HepG2 (cell line): ENCODE data around the gene MROH2A. TPM values are rescaled to one million over a fixed set of nuclear protein-coding genes. Genes with fewer than 3 reads are reported as not detected.

Experiments used
- ATAC-seq: fragments of 200-7000 bp; cut with Tn5 transposase; 3 replicates; pipeline ENCODE4 v1.9.1; 2020; ENCODE audit warnings: mild to moderate bottlenecking, moderate library complexity
- BruUV-seq: library from RNA; stranded (reverse); fragments of 400-500 nt; replicated peaks from 2 replicates; lab custom pipeline; 2021; lab: Mats Ljungman, UMichigan
- CTCF ChIA-PET: fragments of 300-600 bp; formaldehyde crosslinking; extraction: SDS; loops from one replicate; lab custom pipeline; 2021; ENCODE audit warnings: low total read pairs, inconsistent platforms, low intra/inter-chr PET ratio; lab: Yijun Ruan, JAX
- POLR2A ChIA-PET: fragments of 350-600 bp; sonication (Branson Sonifier 250); formaldehyde crosslinking; loops from one replicate; lab custom pipeline; 2020; ENCODE audit warnings: antibody characterized with exemption, inconsistent platforms; lab: Yijun Ruan, JAX
- DNase-seq: peaks from one replicate; pipeline ENCODE4 v3.0.0-alpha.2; 2015; ENCODE audit warnings: low spot score
- FAIRE-seq: peaks from 3 replicates; lab custom pipeline; 2011; peaks lifted over from hg19 to GRCh38; lab: Jason Lieb, UNC
- H2AFZ ChIP-seq: one replicate; pipeline ENCODE4 v1.6.1; 2011; ENCODE audit warnings: low read length, inconsistent platforms
- H3K27ac ChIP-seq: fragments of 300-600 bp; 3 replicates; pipeline ENCODE4 v1.8.0; 2011; ENCODE audit warnings: mixed run types, mild to moderate bottlenecking, mixed read lengths, low read length, inconsistent platforms; ENCODE audit not compliant: insufficient read depth; ENCODE audit errors: extremely low read length
- H3K27me3 ChIP-seq, 2 experiments: fragments of 200-600 bp in 1 of 2; 2 replicates in 1 of 2; 3 replicates in 1 of 2; pipeline versions ENCODE4 v1.6.0 to v1.8.0; 2011; ENCODE audit warnings: low read length in 2 of 2, mild to moderate bottlenecking in 2 of 2, moderate library complexity in 2 of 2, inconsistent platforms in 1 of 2; ENCODE audit not compliant: insufficient read depth in 2 of 2, control insufficient read depth in 1 of 2
- H3K36me3 ChIP-seq, 2 experiments: fragments of 200-600 bp in 1 of 2; replicated peaks in 1 of 2; 2 replicates in 1 of 2; 3 replicates in 1 of 2; pipeline versions ENCODE4 v1.5.1 to v1.8.0; 2011; ENCODE audit warnings: low read length in 2 of 2, inconsistent platforms in 1 of 2; ENCODE audit not compliant: insufficient read depth in 2 of 2, control insufficient read depth in 1 of 2
- H3K4me1 ChIP-seq: 2 replicates; pipeline ENCODE4 v1.5.1; 2012; ENCODE audit warnings: low read length, inconsistent platforms; ENCODE audit not compliant: insufficient read depth
- H3K4me2 ChIP-seq: 2 replicates; pipeline ENCODE4 v1.6.0; 2011; ENCODE audit warnings: low read depth, low read length, inconsistent platforms
- H3K4me3 ChIP-seq, 3 experiments: fragments of 200-600 bp in 1 of 3; sonication (generic), shearing (Covaris generic) in 1 of 3; replicated peaks in 1 of 3; 2 replicates each; pipeline ENCODE4 v1.5.1; 2011 to 2016; ENCODE audit warnings: low read length in 3 of 3, inconsistent platforms in 2 of 3, low read depth in 2 of 3, mild to moderate bottlenecking in 2 of 3, control low read depth in 1 of 3, mixed read lengths in 1 of 3; ENCODE audit not compliant: insufficient read depth in 1 of 3
- H3K79me2 ChIP-seq: one replicate; pipeline ENCODE4 v1.6.1; 2011; ENCODE audit warnings: low read length, inconsistent platforms; ENCODE audit not compliant: insufficient read depth
- H3K9ac ChIP-seq: 2 replicates; pipeline ENCODE4 v1.6.0; 2011; ENCODE audit warnings: mild to moderate bottlenecking, low read depth, low read length, inconsistent platforms; ENCODE audit not compliant: insufficient read depth
- H3K9me3 ChIP-seq: 2 replicates; pipeline ENCODE4 v1.5.1; 2012; ENCODE audit warnings: mild to moderate bottlenecking, low read length
- H4K20me1 ChIP-seq: 2 replicates; pipeline ENCODE4 v1.6.0; 2011; ENCODE audit warnings: inconsistent platforms, mild to moderate bottlenecking, low read length, moderate library complexity; ENCODE audit not compliant: insufficient read depth
- AKAP8 ChIP-seq: sonication (generic); formaldehyde crosslinking; IDR thresholded peaks from 2 replicates; pipeline ENCODE4 v1.5.1; 2020; ENCODE audit warnings: mild to moderate bottlenecking, missing genetic modification reagents
- ASH2L ChIP-seq: fragments of 300-600, 200-600 bp; sonication (generic); IDR thresholded peaks from 2 replicates; pipeline ENCODE4 v1.7.0; 2017; ENCODE audit warnings: low read depth, mild to moderate bottlenecking, moderate library complexity, mixed read lengths, low read length; ENCODE audit not compliant: insufficient read length
- CBX5 ChIP-seq: sonication (generic); formaldehyde crosslinking; IDR thresholded peaks from 2 replicates; pipeline ENCODE4 v1.4.0; 2020; ENCODE audit warnings: missing genetic modification reagents, borderline replicate concordance
- MAF1 ChIP-seq: sonication (generic); formaldehyde crosslinking; IDR thresholded peaks from 2 replicates; pipeline ENCODE4 v1.5.0; 2020; ENCODE audit warnings: missing genetic modification reagents, borderline replicate concordance
- MEF2D ChIP-seq: sonication (generic); formaldehyde crosslinking; IDR thresholded peaks from 2 replicates; pipeline ENCODE4 v1.5.1; 2020; ENCODE audit warnings: mild to moderate bottlenecking, missing genetic modification reagents
- SALL1 ChIP-seq: sonication (generic); formaldehyde crosslinking; IDR thresholded peaks from 2 replicates; pipeline ENCODE4 v1.8.0; 2022; ENCODE audit warnings: mild to moderate bottlenecking, missing genetic modification reagents
- SRY ChIP-seq: sonication (generic); formaldehyde crosslinking; IDR thresholded peaks from 2 replicates; pipeline ENCODE4 v1.8.0; 2022; ENCODE audit warnings: mild to moderate bottlenecking, missing genetic modification reagents
- ZFP91 ChIP-seq: sonication (generic); formaldehyde crosslinking; IDR thresholded peaks from 2 replicates; pipeline ENCODE4 v1.9.0; 2022; ENCODE audit warnings: missing genetic modification reagents, mild to moderate bottlenecking, borderline replicate concordance
- ZNF205 ChIP-seq: IDR thresholded peaks from 2 replicates; pipeline ENCODE4 v1.6.1; 2018; ENCODE audit warnings: missing biosample characterization, missing genetic modification reagents
- ZNF34 ChIP-seq: sonication (generic); formaldehyde crosslinking; IDR thresholded peaks from 2 replicates; pipeline ENCODE4 v1.4.0; 2020; ENCODE audit warnings: mild to moderate bottlenecking, missing genetic modification reagents, borderline replicate concordance
- ZNF543 ChIP-seq: sonication (generic); formaldehyde crosslinking; IDR thresholded peaks from 2 replicates; pipeline ENCODE4 v1.4.0; 2020; ENCODE audit warnings: mild to moderate bottlenecking, missing genetic modification reagents
- ZNF704 ChIP-seq: sonication (generic); formaldehyde crosslinking; IDR thresholded peaks from 2 replicates; pipeline ENCODE4 v1.8.1; 2023; ENCODE audit warnings: mild to moderate bottlenecking, inconsistent platforms, moderate library complexity, missing genetic modification reagents, borderline replicate concordance
- ZNF746 ChIP-seq: sonication (generic); formaldehyde crosslinking; IDR thresholded peaks from 2 replicates; pipeline ENCODE4 v1.8.0; 2022; ENCODE audit warnings: mild to moderate bottlenecking, missing genetic modification reagents
- WGBS: methylation state at CpG from one replicate; pipeline ENCODE4 v1.1.6; 2017; ENCODE audit warnings: low lambda C conversion rate; 5-methylcytosine and 5-hydroxymethylcytosine counted together
- in situ Hi-C: cut with HindIII; loops from 2 replicates; pipeline ENCODE4 v1.10.0; 2017; ENCODE audit warnings: low pct_unique_long_range_greater_than_20kb; ENCODE audit not compliant: extremely low pct_ligation_motif_present
- intact Hi-C: fragments of 100-400 bp; cut with micrococcal nuclease; formaldehyde crosslinking; loops from one replicate; pipeline ENCODE4 v1.10.0; 2022; ENCODE audit not compliant: unreplicated experiment
- polyA plus RNA-seq, 8 experiments: library from polyadenylated mRNA; depleted of rRNA in 3 of 8; stranded (reverse) in 7 of 8; unstranded in 1 of 8; fragments of >200 nt; fragmentation: Illumina TruSeq in 4 of 8; extraction: Trizol in 4 of 8; gene quantifications; 2 replicates each; pipeline versions ENCODE4 v1.2.1 to v1.2.3, GENCODE V29; 2011 to 2016; ENCODE audit warnings: low read depth in 4 of 8, missing spikeins in 1 of 8, mixed read lengths in 1 of 8; ENCODE audit not compliant: insufficient read depth in 1 of 8
- total RNA-seq, 5 experiments: library from RNA; depleted of rRNA; stranded (reverse); fragments of >200 nt; fragmentation: Illumina TruSeq; extraction: Trizol; gene quantifications; 2 replicates each; pipeline ENCODE4 v1.2.3, GENCODE V29; 2016; ENCODE audit warnings: low read depth in 1 of 5
- TF ChIP-seq, protein P1 (sequence below): conservative IDR thresholded peaks from 2 replicates; pipeline ENCODE4 v1.6.1; 2018; ENCODE audit warnings: missing genetic modification reagents
- TF ChIP-seq, protein P2 (sequence below), 2 experiments: fragments of 450-650 bp in 1 of 2; sonication (generic) in 1 of 2; formaldehyde crosslinking; IDR thresholded peaks; 2 replicates each; pipeline versions ENCODE4 v1.5.0 to v1.8.0; 2020 to 2022; ENCODE audit warnings: mild to moderate bottlenecking in 1 of 2, missing genetic modification reagents in 1 of 2
- TF ChIP-seq, protein P3 (sequence below): sonication (generic); formaldehyde crosslinking; IDR thresholded peaks from 2 replicates; pipeline ENCODE4 v1.4.0; 2020; ENCODE audit warnings: missing genetic modification reagents, borderline replicate concordance
- TF ChIP-seq, protein P4 (sequence below): sonication (generic); formaldehyde crosslinking; IDR thresholded peaks from 2 replicates; pipeline ENCODE4 v1.4.0; 2020; ENCODE audit warnings: mild to moderate bottlenecking, missing genetic modification reagents

Gene MROH2A
- total and polyA plus RNA-seq, 2 of the 13 experiments (the other 11 are each of a cell fraction or from before 2014, with no cell fraction given): 0.03 to 0.04 TPM

- DNase-seq: no peak
- FAIRE-seq: no peak
- Histone ChIP-seq H3K9ac (no peak overlapping the region), H2AFZ (no peak overlapping the region), H3K27ac (no peak overlapping the region), H3K9me3 (no peaks in the 10 kb centered on the region), H3K27me3 (peaks cover 2 to 32% of the 10 kb centered on the region in 2 experiments; a peak in 4 of 5 replicates), H3K4me3 (no peak overlapping the region), H3K4me2 (no peak overlapping the region), H3K79me2 (no peaks in the 10 kb centered on the region), H3K36me3 (no peaks in the 10 kb centered on the region), H3K4me1 (no peaks in the 10 kb centered on the region), H4K20me1 (no peaks in the 10 kb centered on the region)
- POLR2A ChIA-PET: no interaction called here
- no peak for ATAC-seq
- WGBS: 80% methylated on average over 9 of the region's 9 CpGs
- intact Hi-C loops (no loop called here), in situ Hi-C loops (no loop called here)
- no TSS peak for BruUV-seq
- CTCF ChIA-PET: no interaction called here
- no peak for TF ChIP-seq CBX5 (CRISPR knock-in tag)
- TF ChIP-seq, protein P1, sequence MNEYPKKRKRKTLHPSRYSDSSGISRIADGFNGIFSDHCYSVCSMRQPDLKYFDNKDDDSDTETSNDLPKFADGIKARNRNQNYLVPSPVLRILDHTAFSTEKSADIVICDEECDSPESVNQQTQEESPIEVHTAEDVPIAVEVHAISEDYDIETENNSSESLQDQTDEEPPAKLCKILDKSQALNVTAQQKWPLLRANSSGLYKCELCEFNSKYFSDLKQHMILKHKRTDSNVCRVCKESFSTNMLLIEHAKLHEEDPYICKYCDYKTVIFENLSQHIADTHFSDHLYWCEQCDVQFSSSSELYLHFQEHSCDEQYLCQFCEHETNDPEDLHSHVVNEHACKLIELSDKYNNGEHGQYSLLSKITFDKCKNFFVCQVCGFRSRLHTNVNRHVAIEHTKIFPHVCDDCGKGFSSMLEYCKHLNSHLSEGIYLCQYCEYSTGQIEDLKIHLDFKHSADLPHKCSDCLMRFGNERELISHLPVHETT (CRISPR knock-in tag): no peak
- TF ChIP-seq, protein P2, sequence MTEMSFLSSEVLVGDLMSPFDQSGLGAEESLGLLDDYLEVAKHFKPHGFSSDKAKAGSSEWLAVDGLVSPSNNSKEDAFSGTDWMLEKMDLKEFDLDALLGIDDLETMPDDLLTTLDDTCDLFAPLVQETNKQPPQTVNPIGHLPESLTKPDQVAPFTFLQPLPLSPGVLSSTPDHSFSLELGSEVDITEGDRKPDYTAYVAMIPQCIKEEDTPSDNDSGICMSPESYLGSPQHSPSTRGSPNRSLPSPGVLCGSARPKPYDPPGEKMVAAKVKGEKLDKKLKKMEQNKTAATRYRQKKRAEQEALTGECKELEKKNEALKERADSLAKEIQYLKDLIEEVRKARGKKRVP (CRISPR knock-in tag; IDR thresholded peaks at IDR 0.05): no peak
- TF ChIP-seq ZNF205 (CRISPR knock-in tag): no peak
- no peak for TF ChIP-seq SALL1 (CRISPR knock-in tag)
- TF ChIP-seq, protein P3, sequence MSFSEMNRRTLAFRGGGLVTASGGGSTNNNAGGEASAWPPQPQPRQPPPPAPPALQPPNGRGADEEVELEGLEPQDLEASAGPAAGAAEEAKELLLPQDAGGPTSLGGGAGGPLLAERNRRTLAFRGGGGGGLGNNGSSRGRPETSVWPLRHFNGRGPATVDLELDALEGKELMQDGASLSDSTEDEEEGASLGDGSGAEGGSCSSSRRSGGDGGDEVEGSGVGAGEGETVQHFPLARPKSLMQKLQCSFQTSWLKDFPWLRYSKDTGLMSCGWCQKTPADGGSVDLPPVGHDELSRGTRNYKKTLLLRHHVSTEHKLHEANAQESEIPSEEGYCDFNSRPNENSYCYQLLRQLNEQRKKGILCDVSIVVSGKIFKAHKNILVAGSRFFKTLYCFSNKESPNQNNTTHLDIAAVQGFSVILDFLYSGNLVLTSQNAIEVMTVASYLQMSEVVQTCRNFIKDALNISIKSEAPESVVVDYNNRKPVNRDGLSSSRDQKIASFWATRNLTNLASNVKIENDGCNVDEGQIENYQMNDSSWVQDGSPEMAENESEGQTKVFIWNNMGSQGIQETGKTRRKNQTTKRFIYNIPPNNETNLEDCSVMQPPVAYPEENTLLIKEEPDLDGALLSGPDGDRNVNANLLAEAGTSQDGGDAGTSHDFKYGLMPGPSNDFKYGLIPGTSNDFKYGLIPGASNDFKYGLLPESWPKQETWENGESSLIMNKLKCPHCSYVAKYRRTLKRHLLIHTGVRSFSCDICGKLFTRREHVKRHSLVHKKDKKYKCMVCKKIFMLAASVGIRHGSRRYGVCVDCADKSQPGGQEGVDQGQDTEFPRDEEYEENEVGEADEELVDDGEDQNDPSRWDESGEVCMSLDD (CRISPR knock-in tag): no peak
- no peak for TF ChIP-seq AKAP8
- TF ChIP-seq ZNF704 (CRISPR knock-in tag): no peak
- no peak for TF ChIP-seq ZNF746 (CRISPR knock-in tag)
- TF ChIP-seq ZFP91 (CRISPR knock-in tag): no peak
- no peak for TF ChIP-seq ASH2L
- TF ChIP-seq, protein P4, sequence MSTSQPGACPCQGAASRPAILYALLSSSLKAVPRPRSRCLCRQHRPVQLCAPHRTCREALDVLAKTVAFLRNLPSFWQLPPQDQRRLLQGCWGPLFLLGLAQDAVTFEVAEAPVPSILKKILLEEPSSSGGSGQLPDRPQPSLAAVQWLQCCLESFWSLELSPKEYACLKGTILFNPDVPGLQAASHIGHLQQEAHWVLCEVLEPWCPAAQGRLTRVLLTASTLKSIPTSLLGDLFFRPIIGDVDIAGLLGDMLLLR (CRISPR knock-in tag): no peak
- TF ChIP-seq ZNF34 (CRISPR knock-in tag): no peak
- no peak for TF ChIP-seq ZNF543 (CRISPR knock-in tag)
- no peak for TF ChIP-seq MAF1 (CRISPR knock-in tag)
- TF ChIP-seq MEF2D: no peak
- no peak for TF ChIP-seq SRY (CRISPR knock-in tag)
Observed at GRCh38 chr2:233769260-233769659, 8.9 kb upstream of the MROH2A start.
